GM23248 (cell line): ENCODE results near the gene NGB. TPM values are rescaled to one million over a fixed set of nuclear protein-coding genes. Genes with fewer than 3 reads are reported as not detected.

Experiments used
- DNase-seq: peaks from one replicate; pipeline ENCODE4 v3.0.0-alpha.2; 2015
- H2AFZ ChIP-seq: fragments of 200-600 bp; sonication (generic); 2 replicates; pipeline ENCODE4 v1.6.1; 2016; ENCODE audit warnings: antibody characterized with exemption
- H3F3A ChIP-seq: fragments of 200-600 bp; sonication (generic); 2 replicates; pipeline ENCODE4 v1.6.1; 2016; ENCODE audit warnings: mild to moderate bottlenecking, antibody characterized with exemption, mixed run types; ENCODE audit not compliant: insufficient read depth
- H3K27ac ChIP-seq: fragments of 200-600 bp; sonication (generic); 2 replicates; pipeline ENCODE4 v1.5.1; 2016; ENCODE audit warnings: mild to moderate bottlenecking
- H3K27me3 ChIP-seq: fragments of 200-600 bp; sonication (generic); replicated peaks from 2 replicates; pipeline ENCODE4 v1.6.1; 2016; ENCODE audit warnings: mild to moderate bottlenecking; ENCODE audit not compliant: insufficient read depth
- H3K36me3 ChIP-seq: fragments of 200-600 bp; sonication (generic); 2 replicates; pipeline ENCODE4 v1.6.1; 2016; ENCODE audit warnings: low read depth, mild to moderate bottlenecking
- H3K4me1 ChIP-seq: fragments of 200-600 bp; sonication (generic); 2 replicates; pipeline ENCODE4 v1.6.1; 2016; ENCODE audit warnings: mild to moderate bottlenecking; ENCODE audit not compliant: insufficient read depth
- H3K4me2 ChIP-seq: fragments of 200-600 bp; sonication (generic); one replicate; pipeline ENCODE4 v1.6.1; 2016; ENCODE audit warnings: mild to moderate bottlenecking; ENCODE audit not compliant: unreplicated experiment
- H3K4me3 ChIP-seq: fragments of 200-600 bp; sonication (generic); 2 replicates; pipeline ENCODE4 v1.5.1; 2016; ENCODE audit warnings: mild to moderate bottlenecking
- H3K79me2 ChIP-seq: fragments of 200-600 bp; sonication (generic); 2 replicates; pipeline ENCODE4 v1.6.1; 2016; ENCODE audit warnings: mild to moderate bottlenecking; ENCODE audit not compliant: insufficient read depth
- H3K9ac ChIP-seq: fragments of 200-600 bp; sonication (generic); 2 replicates; pipeline ENCODE4 v1.6.1; 2016; ENCODE audit warnings: mild to moderate bottlenecking
- H3K9me2 ChIP-seq: fragments of 200-600 bp; sonication (generic); 2 replicates; pipeline ENCODE4 v1.6.1; 2016; ENCODE audit warnings: mixed run types, mild to moderate bottlenecking, moderate library complexity; ENCODE audit not compliant: insufficient read depth
- H3K9me3 ChIP-seq: fragments of 200-600 bp; sonication (generic); one replicate; pipeline ENCODE4 v1.6.1; 2017; ENCODE audit warnings: low read depth
- H4K20me1 ChIP-seq: fragments of 200-600 bp; sonication (generic); 2 replicates; pipeline ENCODE4 v1.6.0; 2016; ENCODE audit not compliant: insufficient read depth
- EZH2 ChIP-seq: fragments of 200-600 bp; sonication (generic); IDR thresholded peaks from 2 replicates; pipeline ENCODE4 v1.6.1; 2018; ENCODE audit warnings: antibody characterized with exemption, mild to moderate bottlenecking; ENCODE audit not compliant: insufficient read depth, poor library complexity, severe bottlenecking
- EZH2phosphoT487 ChIP-seq: fragments of 200-600 bp; sonication (generic); IDR thresholded peaks from 2 replicates; pipeline ENCODE4 v1.6.1; 2018; ENCODE audit warnings: antibody characterized with exemption, moderate library complexity, mild to moderate bottlenecking, low read depth; ENCODE audit not compliant: insufficient read depth
- WGBS, 2 experiments: methylation state at CpG; one replicate each; pipeline ENCODE4 v1.1.6; 2015 to 2017; ENCODE audit warnings: low lambda C conversion rate in 2 of 2, low coverage in 1 of 2; ENCODE audit errors: missing lambda C conversion rate in 2 of 2; 5-methylcytosine and 5-hydroxymethylcytosine counted together
- in situ Hi-C: fragments of 300-500 bp; cut with MboI; formaldehyde crosslinking; loops from 2 replicates; pipeline ENCODE4 v1.15.0; 2020
- polyA plus RNA-seq: library from polyadenylated mRNA; unstranded; fragments of >200 nt; fragmentation: Nextera tagmentation; extraction: Ambion mirVana; gene quantifications from 2 replicates; pipeline ENCODE4 v1.2.1, GENCODE V29; 2016
- total RNA-seq: library from RNA; depleted of rRNA; stranded (reverse); fragments of >200 nt; shearing (Covaris generic); gene quantifications from 2 replicates; pipeline ENCODE4 v1.2.3, GENCODE V29; 2014

Gene NGB
- total and polyA plus RNA-seq, 2 experiments from 2014 or later, result not detected

GRCh38 chr14:77296155-77296554 is 25.1 kb upstream of the NGB start:
- H3K4me2 ChIP-seq, result no peak overlapping the region
- H3K27ac ChIP-seq, result no peak overlapping the region
- H3K27me3 ChIP-seq, result no peaks in the 10 kb centered on the region
- H3K9me3 ChIP-seq, result no peaks in the 10 kb centered on the region
- 79 to 81% methylated on average over 13 of the region's 13 CpGs for WGBS, 2 experiments
- H3F3A ChIP-seq, result no peaks in the 10 kb centered on the region
- no peak for TF ChIP-seq EZH2
- TF ChIP-seq EZH2phosphoT487, result no peak
- in situ Hi-C loops, result loop anchor here (10.0 kb wide), 1 partner anchor 141 kb away; no protein-coding TSS in a partner anchor
- DNase-seq, result no peak
- no peak overlapping the region for H2AFZ ChIP-seq
- peaks cover 5% of the 10 kb centered on the region; the same call in 1 of the 2 replicates for H3K36me3 ChIP-seq
- H3K4me3 ChIP-seq, result no peak overlapping the region
- no peaks in the 10 kb centered on the region for H3K9me2 ChIP-seq
- no peaks in the 10 kb centered on the region for H3K4me1 ChIP-seq
- H4K20me1 ChIP-seq, result no peaks in the 10 kb centered on the region
- no peaks in the 10 kb centered on the region for H3K79me2 ChIP-seq
- H3K9ac ChIP-seq, result no peak overlapping the region

DNA sequence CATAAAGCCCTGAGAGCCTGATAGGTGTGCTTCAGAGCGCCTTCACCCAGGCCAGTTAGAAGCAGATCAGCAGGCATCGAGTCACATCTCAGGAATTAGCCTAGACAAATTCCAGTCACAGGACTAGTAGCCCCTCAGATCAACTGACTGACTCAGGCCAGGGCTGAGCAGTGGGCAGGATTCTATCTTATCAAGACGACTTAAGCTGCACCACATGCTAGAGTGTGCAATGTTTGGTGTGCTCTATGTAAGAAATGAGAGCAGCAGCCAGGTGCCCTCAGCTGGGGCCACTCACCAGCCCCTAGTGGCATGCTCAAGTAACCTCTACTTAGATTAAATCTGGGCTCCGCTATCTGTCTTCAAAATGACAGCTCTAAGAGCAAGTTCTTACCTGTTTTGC is 19.7 kb upstream of the NGB start:
- TF ChIP-seq EZH2phosphoT487 (no peak), EZH2 (no peak)
- Histone ChIP-seq H3K4me3 (no peak overlapping the region), H3K79me2 (no peaks in the 10 kb centered on the region), H3K27ac (no peak overlapping the region), H3K27me3 (no peaks in the 10 kb centered on the region), H4K20me1 (no peaks in the 10 kb centered on the region), H3K9ac (no peak overlapping the region), H3K4me1 (no peaks in the 10 kb centered on the region), H3F3A (no peaks in the 10 kb centered on the region), H3K36me3 (peaks cover 12% of the 10 kb centered on the region; the same call in 1 of the 2 replicates), H3K9me2 (no peaks in the 10 kb centered on the region), H2AFZ (no peak overlapping the region), H3K4me2 (no peak overlapping the region), H3K9me3 (no peaks in the 10 kb centered on the region)
- no peak for DNase-seq
- in situ Hi-C loops, result loop anchor here (10.0 kb wide), 1 partner anchor 136 kb away; no protein-coding TSS in a partner anchor
- 80 to 90% methylated on average over 4 of the region's 4 CpGs for WGBS, 2 experiments

DNA sequence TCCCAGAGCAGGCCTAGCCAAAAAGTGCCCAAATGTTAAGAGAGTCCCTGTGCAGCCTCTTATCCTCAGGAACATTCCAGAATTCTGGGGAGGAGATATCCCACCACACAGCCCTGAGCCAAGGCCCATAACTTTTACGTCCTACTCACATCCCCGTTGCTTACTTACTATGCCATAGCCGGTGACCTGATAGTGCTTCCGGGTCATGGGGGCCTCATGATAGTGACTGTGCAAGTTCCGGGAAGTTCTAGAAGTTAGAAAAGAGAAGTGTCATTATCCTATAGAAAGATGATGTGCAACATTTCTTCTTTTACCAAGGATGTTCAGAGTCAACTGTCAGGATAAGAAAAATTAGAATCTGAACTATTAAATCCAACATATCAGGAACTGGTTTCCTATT is 15.6 kb upstream of the NGB start:
- Histone ChIP-seq H3K36me3 (peaks cover 9% of the 10 kb centered on the region; the same call in 1 of the 2 replicates), H3K27ac (no peak overlapping the region), H3K4me1 (no peaks in the 10 kb centered on the region), H3K9me2 (no peaks in the 10 kb centered on the region), H3F3A (no peaks in the 10 kb centered on the region), H3K79me2 (no peaks in the 10 kb centered on the region), H3K4me3 (no peak overlapping the region), H3K9ac (no peak overlapping the region), H2AFZ (no peak overlapping the region), H3K9me3 (no peaks in the 10 kb centered on the region), H4K20me1 (no peaks in the 10 kb centered on the region), H3K27me3 (no peaks in the 10 kb centered on the region), H3K4me2 (no peak overlapping the region)
- no peak for DNase-seq
- 86 to 89% methylated on average over 5 of the region's 5 CpGs for WGBS, 2 experiments
- TF ChIP-seq EZH2phosphoT487 (no peak), EZH2 (no peak)
- in situ Hi-C loops, result no loop called here

GRCh38 chr14:77284466-77284865 is 13.5 kb upstream of the NGB start:
- Histone ChIP-seq H3K27ac (no peak overlapping the region), H3K4me2 (no peak overlapping the region), H3K9ac (no peak overlapping the region), H3K9me2 (no peaks in the 10 kb centered on the region), H3K4me3 (no peak overlapping the region), H2AFZ (no peak overlapping the region), H4K20me1 (no peaks in the 10 kb centered on the region), H3K9me3 (no peaks in the 10 kb centered on the region), H3K36me3 (peaks cover 9% of the 10 kb centered on the region; the same call in 1 of the 2 replicates), H3K27me3 (no peaks in the 10 kb centered on the region), H3F3A (no peaks in the 10 kb centered on the region), H3K79me2 (no peaks in the 10 kb centered on the region), H3K4me1 (no peaks in the 10 kb centered on the region)
- in situ Hi-C loops, result no loop called here
- TF ChIP-seq EZH2, result no peak
- TF ChIP-seq EZH2phosphoT487, result no peak
- 85 to 86% methylated on average over 5 of the region's 5 CpGs for WGBS, 2 experiments
- no peak for DNase-seq

DNA sequence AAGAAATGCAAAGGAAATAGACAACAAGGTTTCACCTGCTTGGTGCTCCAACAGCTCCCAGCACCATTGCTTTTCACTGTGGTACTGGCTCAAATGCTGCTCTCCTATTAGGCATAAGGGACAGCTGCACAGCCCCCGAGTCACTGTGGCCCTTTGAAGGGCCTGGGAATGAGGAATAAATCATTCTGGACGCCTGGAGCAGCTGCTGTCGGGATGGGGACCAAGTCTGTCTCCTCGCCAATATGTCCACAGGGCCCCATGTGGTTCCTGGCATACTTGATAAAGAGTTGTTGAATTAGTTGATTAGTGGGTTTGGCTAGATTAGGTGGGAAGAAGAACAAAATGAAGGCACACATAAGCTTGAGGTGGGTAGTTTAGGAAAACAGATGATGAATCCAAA is 13.1 kb upstream of the NGB start:
- no peak overlapping the region for H2AFZ ChIP-seq
- no peak overlapping the region for H3K4me2 ChIP-seq
- no peaks in the 10 kb centered on the region for H4K20me1 ChIP-seq
- in situ Hi-C loops, result no loop called here
- no peak overlapping the region for H3K27ac ChIP-seq
- no peak overlapping the region for H3K4me3 ChIP-seq
- no peaks in the 10 kb centered on the region for H3K9me2 ChIP-seq
- TF ChIP-seq EZH2phosphoT487 (no peak), EZH2 (no peak)
- H3K4me1 ChIP-seq, result no peaks in the 10 kb centered on the region
- peaks cover 9% of the 10 kb centered on the region; the same call in 1 of the 2 replicates for H3K36me3 ChIP-seq
- H3K79me2 ChIP-seq, result no peaks in the 10 kb centered on the region
- no peak overlapping the region for H3K9ac ChIP-seq
- no peaks in the 10 kb centered on the region for H3F3A ChIP-seq
- H3K27me3 ChIP-seq, result no peaks in the 10 kb centered on the region
- no peaks in the 10 kb centered on the region for H3K9me3 ChIP-seq
- WGBS, 2 experiments, result 83 to 88% methylated on average over 4 of the region's 4 CpGs
- DNase-seq, result no peak
